Large intestine (tissue), 3 donors: Measurements from ENCODE around the gene PLXNA3. TPM values are rescaled to one million over a fixed set of nuclear protein-coding genes. Genes with fewer than 3 reads are reported as not detected.

Experiments used
- DNase-seq, 2 donors: peaks; one replicate each; pipeline versions ENCODE4 v3.0.0 to v3.0.0-alpha.2; 2013
- H3K27ac ChIP-seq: one replicate; pipeline ENCODE4 v1.5.1; 2013; ENCODE audit warnings: low read length
- H3K27me3 ChIP-seq: 2 replicates; pipeline ENCODE4 v1.6.1; 2013; ENCODE audit warnings: low read length; ENCODE audit not compliant: control insufficient read depth, insufficient read depth
- H3K36me3 ChIP-seq: 2 replicates; pipeline ENCODE4 v1.6.1; 2013; ENCODE audit warnings: low read length; ENCODE audit not compliant: control insufficient read depth, insufficient read depth
- H3K4me1 ChIP-seq: one replicate; pipeline ENCODE4 v1.6.1; 2013; ENCODE audit warnings: low read length; ENCODE audit not compliant: control insufficient read depth, insufficient read depth
- H3K4me3 ChIP-seq: one replicate; pipeline ENCODE4 v1.5.1; 2013; ENCODE audit warnings: low read length
- H3K9me3 ChIP-seq: one replicate; pipeline ENCODE4 v1.6.1; 2013; ENCODE audit warnings: mild to moderate bottlenecking, low read depth, low read length, moderate library complexity; ENCODE audit not compliant: control insufficient read depth
- WGBS: methylation state at CpG from one replicate; pipeline ENCODE4 v1.1.5; 2013; ENCODE audit warnings: low lambda C conversion rate; ENCODE audit not compliant: insufficient coverage; 5-methylcytosine and 5-hydroxymethylcytosine counted together
- polyA plus RNA-seq: library from polyadenylated mRNA; unstranded; fragments of 120-200 nt; gene quantifications from one replicate; pipeline ENCODE4 v1.2.1, GENCODE V29; 2013

The PLXNA3 gene
- polyA plus RNA-seq, 1 donor: 37.2 TPM

DNA sequence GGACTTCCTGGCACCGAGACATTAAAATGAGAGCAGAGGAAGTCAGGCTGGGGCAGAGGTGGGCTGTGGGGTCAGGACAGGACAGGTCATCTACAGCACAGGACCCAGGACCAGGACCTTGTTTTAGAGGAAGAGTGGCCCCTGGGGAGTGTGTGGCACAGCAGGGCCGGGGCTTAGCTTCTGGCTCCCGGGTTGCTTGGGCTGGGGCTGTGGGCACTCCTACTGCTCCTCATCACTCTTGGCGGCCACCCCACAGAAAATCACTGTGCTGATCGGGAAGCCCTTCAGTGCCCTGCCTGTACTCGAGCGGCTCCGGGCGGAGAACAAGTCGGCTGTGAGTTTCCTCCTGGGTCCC is 37.7 kb upstream of the PLXNA3 start:
- H3K4me3 ChIP-seq: no peak overlapping the region
- no peaks in the 10 kb centered on the region for H3K27me3 ChIP-seq
- H3K27ac ChIP-seq: no peak overlapping the region
- no peaks in the 10 kb centered on the region for H3K9me3 ChIP-seq
- no CpG with 5 or more reads among the region's 10 CpGs for WGBS
- DNase-seq: no peak
- H3K36me3 ChIP-seq: peaks cover 2% of the 10 kb centered on the region
- H3K4me1 ChIP-seq: no peaks in the 10 kb centered on the region

DNA sequence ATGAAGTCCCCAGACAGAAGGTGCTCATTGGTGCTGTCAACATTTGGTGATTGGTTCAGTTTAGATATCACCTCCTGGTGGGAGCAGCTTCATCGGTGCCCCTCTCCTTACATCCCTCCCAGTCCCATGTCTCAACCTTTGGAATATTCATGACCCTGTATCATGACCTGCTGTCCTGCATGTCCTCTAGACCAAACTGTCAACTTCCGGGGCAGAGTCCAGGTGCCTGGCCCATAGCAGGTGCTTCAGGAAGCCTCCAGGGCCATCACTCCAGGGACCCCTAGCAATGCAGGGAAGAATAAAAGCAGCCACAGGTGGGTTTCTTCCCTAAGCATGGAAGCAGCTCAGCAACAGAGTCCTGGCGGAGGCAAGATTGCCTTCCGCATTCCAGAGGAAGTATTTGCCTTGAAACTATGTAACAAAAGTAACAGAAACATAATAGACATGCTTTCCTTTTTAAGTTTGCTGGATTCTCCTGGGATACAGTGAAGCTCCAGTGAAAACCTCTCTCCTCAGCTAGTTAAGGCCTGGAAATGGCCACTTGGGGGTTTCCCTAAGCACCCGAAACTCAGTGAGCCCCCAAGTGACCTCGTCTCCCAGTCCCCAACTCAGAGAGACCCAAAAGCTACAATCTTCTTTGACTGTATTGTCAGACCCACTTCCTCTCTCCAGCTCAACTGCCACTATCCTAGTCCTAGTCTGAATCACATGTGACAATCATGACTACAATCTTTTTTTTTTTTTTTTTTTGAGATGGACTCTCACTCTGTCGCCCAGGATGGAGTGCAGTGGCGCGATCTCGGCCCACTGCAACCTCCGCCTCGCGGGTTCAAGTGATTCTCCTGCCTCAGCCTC is 30.9 kb upstream of the PLXNA3 start:
- Histone ChIP-seq H3K9me3 (no peaks in the 10 kb centered on the region), H3K27me3 (no peaks in the 10 kb centered on the region), H3K4me3 (no peak overlapping the region), H3K27ac (peak overlapping the region; percentile 23), H3K4me1 (peaks cover 8% of the 10 kb centered on the region), H3K36me3 (peaks cover 14% of the 10 kb centered on the region)
- no peak for DNase-seq
- no CpG with 5 or more reads among the region's 13 CpGs for WGBS

DNA sequence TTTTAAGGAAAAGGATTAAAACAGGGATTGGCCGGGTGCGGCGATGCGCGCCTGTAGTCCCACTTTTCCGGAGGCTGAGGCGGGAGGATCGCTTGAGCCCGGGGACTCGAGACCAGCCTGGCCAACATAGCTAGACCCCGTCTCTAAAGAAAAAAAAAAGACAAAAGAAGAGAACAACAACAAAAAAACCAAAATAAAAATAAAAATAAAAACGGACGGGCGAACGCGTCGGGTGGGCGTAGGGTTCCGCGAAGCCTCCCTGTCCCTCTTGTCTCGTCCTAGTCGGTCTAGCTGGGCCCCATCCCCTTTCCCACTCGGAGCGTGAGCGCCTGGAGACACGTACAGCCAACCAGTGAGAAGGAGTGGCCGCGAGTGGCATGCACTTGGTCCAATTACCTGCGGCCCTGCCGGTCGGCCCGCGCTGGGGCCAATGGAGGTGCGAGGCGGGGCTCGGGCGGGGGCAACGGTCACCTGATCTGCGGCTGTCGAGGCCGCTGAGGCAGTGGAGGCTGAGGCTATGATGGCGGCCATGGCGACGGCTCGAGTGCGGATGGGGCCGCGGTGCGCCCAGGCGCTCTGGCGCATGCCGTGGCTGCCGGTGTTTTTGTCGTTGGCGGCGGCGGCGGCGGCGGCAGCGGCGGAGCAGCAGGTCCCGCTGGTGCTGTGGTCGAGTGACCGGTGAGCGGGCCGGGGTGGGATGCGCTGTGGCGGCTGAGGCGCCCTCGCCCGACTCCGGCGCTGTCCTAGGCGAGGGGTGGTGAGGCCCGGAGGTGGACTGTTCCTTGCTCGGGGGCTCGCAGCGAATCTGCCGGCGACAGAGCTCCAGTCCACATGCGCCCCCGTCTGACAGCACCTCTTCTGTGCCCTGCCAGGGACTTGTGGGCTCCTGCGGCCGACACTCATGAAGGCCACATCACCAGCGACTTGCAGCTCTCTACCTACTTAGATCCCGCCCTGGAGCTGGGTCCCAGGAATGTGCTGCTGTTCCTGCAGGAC is 29.6 kb upstream of the PLXNA3 start, which contains the start of gene ATP6AP1:
Gene ATP6AP1, plus strand, starts transcription at position 502 of the 996 bp plus-strand sequence. Its CDS starts 16 bp downstream, at position 518.
- WGBS: no CpG with 5 or more reads among the region's 87 CpGs
- peaks cover 8% of the 10 kb centered on the region for H3K4me1 ChIP-seq
- peaks cover 23% of the 10 kb centered on the region for H3K36me3 ChIP-seq
- H3K9me3 ChIP-seq: no peaks in the 10 kb centered on the region
- peak; percentile 87 to 93 for DNase-seq
- peak within 1 kb of the TSS; percentile 58 for H3K27ac ChIP-seq
- peak within 1 kb of the TSS; percentile 71 for H3K4me3 ChIP-seq
- no peaks in the 10 kb centered on the region for H3K27me3 ChIP-seq

DNA sequence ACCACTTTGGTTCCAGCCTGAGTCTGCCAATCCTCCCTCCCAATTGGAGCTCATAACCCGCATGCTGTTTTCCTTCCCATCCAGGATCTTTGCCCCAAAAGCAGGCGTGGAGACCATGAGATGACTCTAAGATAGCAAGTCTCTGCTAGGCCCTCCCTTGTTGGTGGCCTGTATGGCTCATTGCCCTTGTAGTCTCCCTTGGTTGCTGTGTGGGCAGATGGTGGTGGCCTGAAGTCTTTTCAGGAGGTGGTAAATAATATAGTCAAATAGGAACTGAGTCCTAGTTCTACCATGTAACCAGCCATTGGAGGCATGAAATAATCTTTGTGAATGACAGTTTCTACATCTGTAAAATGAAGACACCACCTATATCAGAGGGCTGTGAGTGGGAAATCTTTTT is 28.4 kb upstream of the PLXNA3 start:
- DNase-seq: no peak
- H3K4me3 ChIP-seq: peak overlapping the region; percentile 71
- H3K36me3 ChIP-seq: peaks cover 32% of the 10 kb centered on the region
- H3K4me1 ChIP-seq: peaks cover 8% of the 10 kb centered on the region
- H3K27me3 ChIP-seq: no peaks in the 10 kb centered on the region
- H3K27ac ChIP-seq: no peak overlapping the region
- no peaks in the 10 kb centered on the region for H3K9me3 ChIP-seq
- no CpG with 5 or more reads among the region's 2 CpGs for WGBS

DNA sequence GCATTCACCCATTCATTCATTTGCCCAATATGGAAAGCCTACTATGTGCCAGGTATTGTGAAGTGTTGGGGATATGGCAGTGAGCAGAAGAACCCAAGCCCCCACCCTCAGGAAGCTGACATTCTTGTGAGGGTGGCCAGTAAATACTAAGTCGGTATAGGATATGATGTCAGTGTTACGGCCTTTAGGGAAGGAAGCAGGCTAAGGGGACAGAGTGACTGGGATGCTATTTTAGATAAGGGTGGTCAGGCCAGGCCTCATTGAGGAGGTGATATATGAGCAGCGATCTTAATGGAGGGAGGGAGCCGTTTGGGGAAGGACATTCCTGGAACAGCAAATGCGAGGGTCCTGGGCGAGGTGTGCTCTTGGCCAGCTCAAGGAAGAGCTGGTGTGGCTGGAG is 27.6 kb upstream of the PLXNA3 start:
- H3K4me3 ChIP-seq: no peak overlapping the region
- peaks cover 8% of the 10 kb centered on the region for H3K4me1 ChIP-seq
- H3K9me3 ChIP-seq: no peaks in the 10 kb centered on the region
- H3K27ac ChIP-seq: no peak overlapping the region
- no peak for DNase-seq
- H3K27me3 ChIP-seq: no peaks in the 10 kb centered on the region
- no CpG with 5 or more reads among the region's 6 CpGs for WGBS
- H3K36me3 ChIP-seq: peaks cover 39% of the 10 kb centered on the region

DNA sequence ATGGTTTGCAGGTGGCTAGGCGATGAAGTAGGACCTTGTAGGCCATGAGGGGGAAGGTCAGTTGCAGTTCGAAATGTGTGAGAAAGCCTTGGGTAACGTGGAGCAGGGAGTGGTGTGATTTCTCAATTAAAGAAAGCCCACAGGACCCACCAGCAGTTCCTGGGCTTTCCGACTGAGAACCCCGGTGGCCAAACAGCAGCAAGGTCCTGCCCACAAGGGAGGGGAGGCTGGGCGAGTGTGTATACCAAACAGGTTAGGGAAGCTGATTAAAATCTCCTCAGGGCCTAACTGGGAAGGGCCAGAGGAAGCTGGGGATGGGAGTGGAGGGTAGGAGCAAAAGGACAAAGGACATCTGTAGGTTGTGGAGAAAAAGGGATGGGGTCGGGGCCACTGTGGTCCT is 27.2 kb upstream of the PLXNA3 start:
- no peaks in the 10 kb centered on the region for H3K27me3 ChIP-seq
- WGBS: no CpG with 5 or more reads among the region's 7 CpGs
- no peaks in the 10 kb centered on the region for H3K9me3 ChIP-seq
- DNase-seq: no peak
- peaks cover 42% of the 10 kb centered on the region for H3K36me3 ChIP-seq
- H3K27ac ChIP-seq: no peak overlapping the region
- H3K4me3 ChIP-seq: no peak overlapping the region
- peaks cover 8% of the 10 kb centered on the region for H3K4me1 ChIP-seq

DNA sequence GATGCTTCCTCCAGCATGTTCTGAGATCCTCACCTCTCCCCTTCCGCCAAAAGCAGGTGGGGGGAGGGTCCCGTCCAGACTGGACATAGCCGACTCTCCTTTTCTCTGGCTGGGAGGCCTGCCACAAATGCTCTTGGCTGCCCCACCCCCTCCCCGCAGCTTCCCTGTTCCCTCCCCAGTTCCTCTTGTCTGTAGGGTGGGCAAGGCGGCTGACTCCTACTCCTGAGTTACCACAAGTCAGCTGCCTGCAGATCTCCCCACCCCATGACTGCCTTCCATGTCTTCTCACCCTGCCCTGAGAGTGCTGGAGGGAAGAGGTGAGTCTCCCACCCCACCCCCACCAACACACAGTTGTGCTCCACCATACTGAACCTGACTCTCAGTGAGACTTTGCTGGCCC is 26.7 kb upstream of the PLXNA3 start:
- Histone ChIP-seq H3K4me1 (peaks cover 9% of the 10 kb centered on the region), H3K4me3 (no peak overlapping the region)
- DNase-seq: no peak

DNA sequence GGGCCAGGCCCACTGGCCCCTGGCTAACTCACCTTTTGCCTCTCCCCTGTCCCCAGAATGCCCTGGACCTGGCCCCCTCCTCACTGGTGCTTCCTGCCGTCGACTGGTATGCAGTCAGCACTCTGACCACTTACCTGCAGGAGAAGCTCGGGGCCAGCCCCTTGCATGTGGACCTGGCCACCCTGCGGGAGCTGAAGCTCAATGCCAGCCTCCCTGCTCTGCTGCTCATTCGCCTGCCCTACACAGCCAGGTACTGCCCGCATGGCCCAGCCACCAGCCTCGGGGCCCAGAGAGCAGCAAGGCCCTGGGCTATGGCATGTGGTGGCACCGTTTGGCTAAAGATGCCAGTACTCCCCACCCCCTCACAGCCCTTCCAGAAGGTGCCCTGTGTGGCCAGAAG is 25.9 kb upstream of the PLXNA3 start:
- Histone ChIP-seq H3K27ac (no peak overlapping the region), H3K4me3 (no peak overlapping the region), H3K4me1 (peaks cover 11% of the 10 kb centered on the region), H3K9me3 (no peaks in the 10 kb centered on the region), H3K36me3 (peaks cover 44% of the 10 kb centered on the region), H3K27me3 (no peaks in the 10 kb centered on the region)
- WGBS: no CpG with 5 or more reads among the region's 8 CpGs
- no peak for DNase-seq

More for the DNA sequence above, 26.7 kb upstream of the PLXNA3 start:
- H3K27me3 ChIP-seq: no peaks in the 10 kb centered on the region
- H3K36me3 ChIP-seq: peaks cover 44% of the 10 kb centered on the region
- WGBS: no CpG with 5 or more reads among the region's 5 CpGs
- no peak overlapping the region for H3K27ac ChIP-seq
- H3K9me3 ChIP-seq: no peaks in the 10 kb centered on the region

DNA sequence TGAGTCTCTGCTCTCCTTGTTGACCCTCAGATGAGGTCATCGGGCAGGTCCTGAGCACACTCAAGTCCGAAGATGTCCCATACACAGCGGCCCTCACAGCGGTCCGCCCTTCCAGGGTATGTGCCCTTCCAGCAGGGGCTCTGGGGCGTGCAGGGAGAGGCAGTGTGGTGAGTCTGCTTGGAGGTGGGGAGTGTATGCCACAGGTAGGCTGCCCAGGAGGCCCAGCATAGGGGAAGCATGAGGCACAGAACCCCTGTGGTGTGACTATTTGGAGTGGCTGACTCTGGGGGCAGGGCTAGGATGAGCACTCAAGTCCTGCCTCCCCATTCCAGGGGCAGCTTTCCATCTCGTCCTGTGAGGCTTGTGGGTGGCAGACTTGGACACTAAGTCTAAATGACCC is 24.5 kb upstream of the PLXNA3 start:
- H3K9me3 ChIP-seq: no peaks in the 10 kb centered on the region
- peaks cover 17% of the 10 kb centered on the region for H3K4me1 ChIP-seq
- H3K27ac ChIP-seq: no peak overlapping the region
- H3K36me3 ChIP-seq: peaks cover 44% of the 10 kb centered on the region
- no peaks in the 10 kb centered on the region for H3K27me3 ChIP-seq
- DNase-seq: no peak
- WGBS: no CpG with 5 or more reads among the region's 7 CpGs
- H3K4me3 ChIP-seq: no peak overlapping the region

DNA sequence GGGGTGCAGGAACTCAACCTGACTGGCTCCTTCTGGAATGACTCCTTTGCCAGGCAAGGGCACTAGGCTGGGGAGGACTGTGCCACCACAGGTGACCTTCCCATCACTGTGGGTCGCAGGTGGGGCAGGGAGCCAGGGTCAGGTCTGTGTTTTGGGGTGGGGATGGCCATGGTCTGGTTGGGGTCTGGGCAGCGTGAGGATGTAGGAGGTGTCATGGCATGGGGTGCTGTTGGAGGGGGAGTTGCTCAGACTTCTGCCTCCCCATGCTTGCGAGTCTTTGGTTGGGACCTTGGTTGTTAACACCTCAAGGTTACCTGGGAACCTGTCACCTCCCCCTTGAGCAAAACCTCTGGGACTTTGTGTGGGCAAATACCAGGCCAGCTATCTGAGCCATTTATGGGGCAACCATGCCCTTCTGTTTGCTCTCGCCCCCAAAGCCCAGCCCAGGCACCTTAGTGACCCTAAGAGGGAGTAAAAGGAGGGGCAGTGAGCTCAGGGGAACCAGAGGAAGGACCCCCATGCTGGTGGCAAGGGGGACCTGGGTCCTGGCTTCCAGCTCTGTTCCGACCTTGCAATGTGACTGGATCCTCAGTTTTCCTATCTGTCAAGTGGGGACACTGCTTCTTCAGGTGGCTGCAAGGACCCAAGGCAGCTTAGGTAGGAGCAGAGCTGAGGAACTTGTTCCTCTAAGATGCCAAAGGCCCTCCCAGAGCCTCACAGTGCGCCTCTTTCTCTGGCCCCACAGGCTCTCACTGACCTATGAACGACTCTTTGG is 23.5 kb upstream of the PLXNA3 start:
- H3K4me1 ChIP-seq: peaks cover 17% of the 10 kb centered on the region
- DNase-seq: no peak
- no peaks in the 10 kb centered on the region for H3K9me3 ChIP-seq
- peaks cover 50% of the 10 kb centered on the region for H3K36me3 ChIP-seq
- H3K4me3 ChIP-seq: no peak overlapping the region
- WGBS: no CpG with 5 or more reads among the region's 7 CpGs
- H3K27me3 ChIP-seq: no peaks in the 10 kb centered on the region
- no peak overlapping the region for H3K27ac ChIP-seq
